ENCODE measurements around the gene ELOF1. TPM values are rescaled to one million over a fixed set of nuclear protein-coding genes. Genes with fewer than 3 reads are reported as not detected.

The ELOF1 gene
- total and polyA plus RNA-seq, 2 of the 4 experiments (the other 2 are of a cell fraction) = 62.4 to 96.8 TPM

DNA sequence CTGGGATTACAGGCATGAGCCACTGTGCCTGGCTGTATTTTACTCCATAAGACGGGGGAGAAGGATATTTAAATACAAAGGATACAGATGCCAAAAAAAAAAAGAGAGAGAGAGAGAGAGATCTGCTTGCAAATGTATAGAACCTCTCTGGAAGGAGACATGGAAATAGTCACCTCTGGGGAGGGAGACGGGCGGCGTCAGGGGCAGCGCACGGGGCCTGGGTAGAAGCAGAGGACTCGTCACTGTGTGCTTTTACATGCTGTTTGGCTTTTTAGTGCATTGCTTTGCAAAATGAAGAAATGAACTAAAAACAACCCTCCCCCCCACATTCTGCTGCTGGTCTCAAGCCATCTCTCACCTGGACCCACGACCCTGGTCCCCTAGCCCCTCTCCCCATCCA, 48.6 kb downstream of the ELOF1 start:
- no peak for TF ChIP-seq USF2 (IDR thresholded peaks at IDR 0.05; ENCODE audit: low read depth, low read length)
- TF ChIP-seq MXI1 (IDR thresholded peaks at IDR 0.05; ENCODE audit: borderline replicate concordance, low read depth, low read length) = no peak
- no peak for TF ChIP-seq CTCF (conservative IDR thresholded peaks at IDR 0.05; ENCODE audit: low read depth, low read length)
- TF ChIP-seq RAD21 (IDR thresholded peaks at IDR 0.05; ENCODE audit: low read length) = no peak
- TF ChIP-seq CEBPB (IDR thresholded peaks at IDR 0.05; ENCODE audit: low read depth, low read length) = no peak
- TF ChIP-seq BHLHE40 (IDR thresholded peaks at IDR 0.05; ENCODE audit: low read depth, low read length) = no peak
- TF ChIP-seq CHD1 (IDR thresholded peaks at IDR 0.05; ENCODE audit: low read depth, low read length) = no peak
- TF ChIP-seq FOS (IDR thresholded peaks at IDR 0.05; ENCODE audit: low read depth, low read length) = no peak
- no peak for TF ChIP-seq NFE2L2 (IDR thresholded peaks at IDR 0.05; ENCODE audit: low read depth, low read length)
- TF ChIP-seq RCOR1 (IDR thresholded peaks at IDR 0.05; ENCODE audit: insufficient replicate concordance, low read length) = no peak
- TF ChIP-seq POLR2A (IDR thresholded peaks at IDR 0.05; ENCODE audit: low read depth, low read length) = no peak
- TF ChIP-seq RFX5 (IDR thresholded peaks at IDR 0.05; ENCODE audit: low read depth, low read length) = no peak
- TF ChIP-seq, protein P1, sequence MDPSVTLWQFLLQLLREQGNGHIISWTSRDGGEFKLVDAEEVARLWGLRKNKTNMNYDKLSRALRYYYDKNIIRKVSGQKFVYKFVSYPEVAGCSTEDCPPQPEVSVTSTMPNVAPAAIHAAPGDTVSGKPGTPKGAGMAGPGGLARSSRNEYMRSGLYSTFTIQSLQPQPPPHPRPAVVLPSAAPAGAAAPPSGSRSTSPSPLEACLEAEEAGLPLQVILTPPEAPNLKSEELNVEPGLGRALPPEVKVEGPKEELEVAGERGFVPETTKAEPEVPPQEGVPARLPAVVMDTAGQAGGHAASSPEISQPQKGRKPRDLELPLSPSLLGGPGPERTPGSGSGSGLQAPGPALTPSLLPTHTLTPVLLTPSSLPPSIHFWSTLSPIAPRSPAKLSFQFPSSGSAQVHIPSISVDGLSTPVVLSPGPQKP (IDR thresholded peaks at IDR 0.05; ENCODE audit: borderline replicate concordance, low read depth, low read length) = no peak
- no peak for TF ChIP-seq MAFK (IDR thresholded peaks at IDR 0.05; ENCODE audit: low read depth, low read length)

More for the DNA sequence above, 48.6 kb downstream of the ELOF1 start:
- H4K91ac ChIP-seq (ENCODE audit: insufficient read depth, low read depth, low read length) = no peak overlapping the region
- H3K27me3 ChIP-seq (ENCODE audit: control insufficient read depth, insufficient read depth, low read length) = no peaks in the 10 kb centered on the region
- no peak overlapping the region for H2AFZ ChIP-seq (replicated peaks; ENCODE audit: low read length, poor library complexity)
- H4K5ac ChIP-seq (ENCODE audit: low read depth, low read length) = no peak overlapping the region
- no peak overlapping the region for H2AK9ac ChIP-seq (replicated peaks; ENCODE audit: low read depth, low read length, poor library complexity)
- 29% methylated on average over 1 of the region's 8 CpGs; no CpG with 5 or more reads in 1 of the 2 experiments for WGBS, 2 experiments (ENCODE audit: extremely low coverage in 2 of 2, insufficient read length in 1 of 2)
- BruUV-seq (replicated peaks) = no TSS peak
- intact Hi-C loops (cut with micrococcal nuclease) = no loop called here
- dilution Hi-C loops (cut with HindIII; ENCODE audit: low sequenced_read_pairs, unreplicated experiment) = no loop called here
- H3K4me1 ChIP-seq (ENCODE audit: control insufficient read depth, insufficient read depth, low read length) = peaks cover 4% of the 10 kb centered on the region
- CTCF ChIA-PET = no interaction called here
- no peak overlapping the region for H3K27ac ChIP-seq (ENCODE audit: insufficient read depth, low read length)
- no peak overlapping the region for H3K56ac ChIP-seq (ENCODE audit: extremely low read depth, insufficient read depth, low read length)
- H2AK5ac ChIP-seq (ENCODE audit: low read depth, low read length) = no peak overlapping the region
- POLR2A ChIA-PET (ENCODE audit: unreplicated experiment) = no interaction called here
- no peak overlapping the region for H3K14ac ChIP-seq (replicated peaks; ENCODE audit: low read depth, low read length)
- H3K4ac ChIP-seq (ENCODE audit: low read depth, low read length) = no peak overlapping the region
- no peak overlapping the region for H2BK20ac ChIP-seq (ENCODE audit: low read depth, low read length)
- no peaks in the 10 kb centered on the region for H3K9me1 ChIP-seq (ENCODE audit: insufficient read depth, low read length)
- no peak overlapping the region for H2BK120ac ChIP-seq (ENCODE audit: low read depth, low read length)
- no peak overlapping the region for H3K4me3 ChIP-seq (ENCODE audit: insufficient read depth, low read depth, low read length)
- H4K8ac ChIP-seq (ENCODE audit: low read depth in 2 of 2, low read length in 2 of 2) = no peak overlapping the region
- H3K9me3 ChIP-seq (ENCODE audit: control insufficient read depth, insufficient read depth, low read length) = no peaks in the 10 kb centered on the region
- peaks cover 0 to 10% of the 10 kb centered on the region in 2 experiments; a peak in 1 of 4 replicates for H3K79me1 ChIP-seq (ENCODE audit: low read depth in 1 of 2, low read length in 2 of 2)
- peaks cover 13% of the 10 kb centered on the region for H3K36me3 ChIP-seq (ENCODE audit: control insufficient read depth, insufficient read depth, low read length)
- DNase-seq = no peak
- H2BK5ac ChIP-seq (ENCODE audit: low read depth, low read length, poor library complexity, severe bottlenecking) = no peak overlapping the region
- no peak overlapping the region for H3K23ac ChIP-seq (ENCODE audit: low read depth, low read length)
- no peak overlapping the region for H3K18ac ChIP-seq (ENCODE audit: low read depth, low read length)
- no peak overlapping the region for H3K9ac ChIP-seq (ENCODE audit: low read depth, low read length)
- in situ Hi-C loops (cut with MboI; ENCODE audit: low sequenced_read_pairs) = no loop called here
- H2BK15ac ChIP-seq (ENCODE audit: low read depth, low read length) = no peak overlapping the region
- H3K4me2 ChIP-seq (ENCODE audit: low read depth, low read length) = no peak overlapping the region
- H4K20me1 ChIP-seq (ENCODE audit: insufficient read depth, low read length) = no peaks in the 10 kb centered on the region
- ATAC-seq (ENCODE audit: low read depth) = no peak
